OCI-LY7 (cell line): ENCODE measurements around the gene NFATC1. TPM values are rescaled to one million over a fixed set of nuclear protein-coding genes. Genes with fewer than 3 reads are reported as not detected.

Experiments used
- BruUV-seq: library from RNA; stranded (reverse); fragments of 400-500 nt; replicated peaks from 2 replicates; lab custom pipeline; 2021; lab: Mats Ljungman, UMichigan
- CTCF ChIA-PET: fragments of 300-600 bp; sonication (Branson Sonifier 250); formaldehyde crosslinking; loops from one replicate; lab custom pipeline; 2022; ENCODE audit warnings: antibody characterized with exemption; ENCODE audit not compliant: unreplicated experiment; lab: Charles Lee
- POLR2A ChIA-PET: fragments of 300-600 bp; sonication (Branson Sonifier 250); formaldehyde crosslinking; loops from one replicate; lab custom pipeline; 2022; ENCODE audit warnings: antibody characterized with exemption; lab: Charles Lee
- DNase-seq: peaks from one replicate; pipeline ENCODE4 v3.0.0-alpha.2; 2015; ENCODE audit warnings: low spot score
- H2AFZ ChIP-seq: fragments of 200-600 bp; sonication (generic), shearing (Covaris generic); 2 replicates; pipeline ENCODE4 v1.6.1; 2014; ENCODE audit warnings: mild to moderate bottlenecking, antibody characterized with exemption, low read length, moderate library complexity
- H3K27ac ChIP-seq: fragments of 200-600 bp; sonication (generic); 2 replicates; pipeline ENCODE4 v1.5.1; 2014; ENCODE audit warnings: mixed run types, low read depth, mild to moderate bottlenecking, moderate library complexity, low read length, inconsistent platforms; ENCODE audit not compliant: poor library complexity, severe bottlenecking
- H3K36me3 ChIP-seq: fragments of 200-600 bp; sonication (generic); 2 replicates; pipeline ENCODE4 v1.6.1; 2014; ENCODE audit warnings: mild to moderate bottlenecking, antibody characterized with exemption, low read length, moderate library complexity, mixed read lengths; ENCODE audit not compliant: insufficient read depth
- H3K4me1 ChIP-seq: fragments of 200-600 bp; sonication (generic); 2 replicates; pipeline ENCODE4 v1.5.1; 2014; ENCODE audit warnings: mild to moderate bottlenecking, low read length; ENCODE audit not compliant: insufficient read depth, poor library complexity, severe bottlenecking
- H3K4me2 ChIP-seq: fragments of 200-600 bp; sonication (generic); 2 replicates; pipeline ENCODE4 v1.6.1; 2014; ENCODE audit warnings: mild to moderate bottlenecking, low read length
- H3K4me3 ChIP-seq: fragments of 200-600 bp; sonication (generic); 2 replicates; pipeline ENCODE4 v1.5.1; 2014; ENCODE audit warnings: mild to moderate bottlenecking, low read depth, low read length; ENCODE audit not compliant: poor library complexity, severe bottlenecking
- H3K79me2 ChIP-seq: fragments of 200-600 bp; sonication (generic); 2 replicates; pipeline ENCODE4 v1.6.1; 2016; ENCODE audit warnings: low read depth, mild to moderate bottlenecking, low read length, moderate library complexity, mixed read lengths; ENCODE audit not compliant: insufficient read depth
- H3K9me2 ChIP-seq: fragments of 200-600 bp; sonication (generic); 2 replicates; pipeline ENCODE4 v1.6.1; 2016; ENCODE audit warnings: mild to moderate bottlenecking, low read length, mixed read lengths; ENCODE audit not compliant: insufficient read depth
- H3K9me3 ChIP-seq: fragments of 200-600 bp; sonication (generic); 2 replicates; pipeline ENCODE4 v1.6.1; 2014; ENCODE audit warnings: mild to moderate bottlenecking, mixed run types, low read length, mixed read lengths
- H4K20me1 ChIP-seq: fragments of 200-600 bp; sonication (generic); 2 replicates; pipeline ENCODE4 v1.6.1; 2014; ENCODE audit warnings: mild to moderate bottlenecking, antibody characterized with exemption, low read length, moderate library complexity, mixed read lengths; ENCODE audit not compliant: insufficient read depth
- EZH2phosphoT487 ChIP-seq: fragments of 200-600 bp; sonication (generic); IDR thresholded peaks from 2 replicates; pipeline ENCODE4 v1.6.1; 2018; ENCODE audit warnings: low read depth, borderline replicate concordance, mild to moderate bottlenecking, mixed run types, antibody characterized with exemption, low read length, moderate library complexity, mixed read lengths
- intact Hi-C: fragments of 100-400 bp; cut with micrococcal nuclease; formaldehyde crosslinking; loops from one replicate; pipeline ENCODE4 v1.10.0; 2022; ENCODE audit not compliant: unreplicated experiment
- total RNA-seq, 2 experiments: library from RNA; depleted of rRNA in 1 of 2; stranded (reverse); fragments of >200 nt in 1 of 2; shearing (Covaris generic) in 1 of 2; gene quantifications; 2 replicates each; pipeline ENCODE4 v1.2.3, GENCODE V29; 2014 to 2022
- TF ChIP-seq, protein P1 (sequence below): fragments of 200-600 bp; sonication (generic); conservative IDR thresholded peaks from 2 replicates; pipeline ENCODE4 v1.5.1; 2014; ENCODE audit warnings: mild to moderate bottlenecking, antibody characterized with exemption, low read length, moderate library complexity, mixed read lengths

The NFATC1 gene
- total RNA-seq, 2 experiments from 2014 or later = 23.6 to 50.4 TPM

DNA sequence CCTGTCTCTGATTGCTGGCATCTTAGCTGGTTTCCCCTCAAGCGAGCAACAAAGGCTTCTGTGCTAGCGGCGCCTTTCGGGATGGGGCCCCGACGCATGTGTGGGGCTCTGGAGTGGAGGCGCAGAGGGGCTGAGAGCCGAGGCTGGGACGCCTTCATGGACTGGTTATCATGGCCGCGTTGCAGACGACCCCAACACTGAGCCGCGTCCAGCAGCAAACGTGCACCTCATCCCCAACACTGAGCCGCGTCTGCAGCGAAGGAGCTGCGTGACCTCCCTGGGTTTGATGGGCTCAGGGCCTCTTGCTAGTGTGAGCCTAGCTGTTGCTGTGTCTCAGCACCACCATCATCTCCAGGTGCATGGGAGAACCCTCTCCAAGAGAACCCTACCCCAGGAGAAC lies 160.2 kb downstream of the NFATC1 start:
- Histone ChIP-seq H3K4me3 (no peak overlapping the region), H3K4me1 (no peaks in the 10 kb centered on the region), H4K20me1 (no peaks in the 10 kb centered on the region), H3K36me3 (no peaks in the 10 kb centered on the region), H3K9me2 (no peaks in the 10 kb centered on the region), H3K9me3 (no peaks in the 10 kb centered on the region), H2AFZ (no peak overlapping the region), H3K27ac (no peak overlapping the region), H3K4me2 (no peak overlapping the region), H3K79me2 (no peaks in the 10 kb centered on the region)
- DNase-seq = no peak
- ChIA-PET CTCF (interaction anchor here (0.6 kb wide), 1 partner anchor 34 kb away, joined by 12 read pairs; no protein-coding TSS in a partner anchor), POLR2A (no interaction called here)
- TF ChIP-seq, protein P1, sequence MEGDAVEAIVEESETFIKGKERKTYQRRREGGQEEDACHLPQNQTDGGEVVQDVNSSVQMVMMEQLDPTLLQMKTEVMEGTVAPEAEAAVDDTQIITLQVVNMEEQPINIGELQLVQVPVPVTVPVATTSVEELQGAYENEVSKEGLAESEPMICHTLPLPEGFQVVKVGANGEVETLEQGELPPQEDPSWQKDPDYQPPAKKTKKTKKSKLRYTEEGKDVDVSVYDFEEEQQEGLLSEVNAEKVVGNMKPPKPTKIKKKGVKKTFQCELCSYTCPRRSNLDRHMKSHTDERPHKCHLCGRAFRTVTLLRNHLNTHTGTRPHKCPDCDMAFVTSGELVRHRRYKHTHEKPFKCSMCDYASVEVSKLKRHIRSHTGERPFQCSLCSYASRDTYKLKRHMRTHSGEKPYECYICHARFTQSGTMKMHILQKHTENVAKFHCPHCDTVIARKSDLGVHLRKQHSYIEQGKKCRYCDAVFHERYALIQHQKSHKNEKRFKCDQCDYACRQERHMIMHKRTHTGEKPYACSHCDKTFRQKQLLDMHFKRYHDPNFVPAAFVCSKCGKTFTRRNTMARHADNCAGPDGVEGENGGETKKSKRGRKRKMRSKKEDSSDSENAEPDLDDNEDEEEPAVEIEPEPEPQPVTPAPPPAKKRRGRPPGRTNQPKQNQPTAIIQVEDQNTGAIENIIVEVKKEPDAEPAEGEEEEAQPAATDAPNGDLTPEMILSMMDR = no peak
- TF ChIP-seq EZH2phosphoT487 = no peak
- no TSS peak for BruUV-seq
- intact Hi-C loops = no loop called here

DNA sequence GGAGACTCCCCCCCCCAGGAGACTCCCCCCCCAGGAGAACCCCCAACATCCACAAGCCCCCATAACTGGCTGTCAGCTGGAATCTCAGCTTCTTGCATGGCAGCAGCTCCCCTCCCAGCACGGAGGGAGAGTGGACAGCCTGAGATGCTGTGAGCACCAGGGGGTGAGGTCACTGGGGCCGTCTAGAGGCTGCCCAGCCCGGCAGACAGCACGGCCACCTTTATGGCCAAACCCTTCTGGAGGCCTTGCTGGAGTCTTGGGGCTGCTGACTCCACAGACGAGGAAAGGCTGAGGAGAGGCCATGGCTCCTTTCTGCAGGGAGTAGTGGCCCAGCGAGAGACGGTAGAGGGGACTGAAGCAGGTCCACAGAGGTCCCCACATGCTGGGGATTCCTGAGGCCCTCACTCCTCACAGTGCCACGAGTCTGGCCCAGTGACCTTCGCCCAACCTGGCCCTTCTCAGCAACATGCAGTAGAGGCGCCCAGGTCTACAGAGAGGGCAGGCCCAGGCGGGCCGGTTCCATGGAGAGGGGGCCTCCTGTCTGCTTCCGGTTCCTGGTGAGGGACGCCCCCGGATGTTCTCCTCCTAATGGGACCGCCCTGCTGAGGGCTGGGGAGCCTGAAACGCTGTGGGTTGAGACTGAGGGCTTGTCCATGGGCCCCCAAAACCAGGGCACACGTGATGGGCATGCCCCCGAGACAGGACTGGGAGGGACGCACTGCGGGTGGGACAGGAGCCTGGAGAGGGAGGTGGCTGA lies 161.3 kb downstream of the NFATC1 start:
- H2AFZ ChIP-seq = no peak overlapping the region
- H4K20me1 ChIP-seq = no peaks in the 10 kb centered on the region
- DNase-seq = no peak
- no peak for TF ChIP-seq EZH2phosphoT487
- TF ChIP-seq, protein P1 = no peak
- H3K9me3 ChIP-seq = no peaks in the 10 kb centered on the region
- no peaks in the 10 kb centered on the region for H3K36me3 ChIP-seq
- H3K9me2 ChIP-seq = no peaks in the 10 kb centered on the region
- CTCF ChIA-PET = no interaction called here
- H3K4me2 ChIP-seq = no peak overlapping the region
- no peaks in the 10 kb centered on the region for H3K79me2 ChIP-seq
- H3K4me3 ChIP-seq = no peak overlapping the region
- POLR2A ChIA-PET = no interaction called here
- BruUV-seq = no TSS peak
- H3K27ac ChIP-seq = no peak overlapping the region
- intact Hi-C loops = no loop called here
- no peaks in the 10 kb centered on the region for H3K4me1 ChIP-seq

GRCh38 chr18:79558196-79558932 lies 162.6 kb downstream of the NFATC1 start:
- Histone ChIP-seq H3K4me2 (no peak overlapping the region), H4K20me1 (no peaks in the 10 kb centered on the region), H3K27ac (no peak overlapping the region), H3K9me2 (no peaks in the 10 kb centered on the region), H3K9me3 (no peaks in the 10 kb centered on the region; the same call in 1 of the 2 replicates), H2AFZ (no peak overlapping the region), H3K79me2 (no peaks in the 10 kb centered on the region), H3K36me3 (no peaks in the 10 kb centered on the region), H3K4me1 (no peaks in the 10 kb centered on the region), H3K4me3 (no peak overlapping the region)
- no TSS peak for BruUV-seq
- TF ChIP-seq, protein P1 = no peak
- TF ChIP-seq EZH2phosphoT487 = no peak
- ChIA-PET CTCF (no interaction called here), POLR2A (no interaction called here)
- DNase-seq = no peak
- intact Hi-C loops = no loop called here
